Mammary epithelial cell (primary cell): ENCODE measurements around the gene CAGE1.

Experiments used
- CTCF ChIP-seq, 2 donors: IDR thresholded peaks in 1 of 2; conservative IDR thresholded peaks in 1 of 2; 2 replicates each; pipeline ENCODE4 v1.5.1; 2011 to 2012; ENCODE audit warnings: inconsistent platforms in 2 of 2, low read length in 2 of 2, mild to moderate bottlenecking in 2 of 2, control low read depth in 1 of 2, low read depth in 1 of 2; ENCODE audit not compliant: insufficient read depth in 1 of 2; ENCODE audit errors: extremely low read depth in 1 of 2
- EZH2 ChIP-seq: IDR thresholded peaks from 2 replicates; pipeline ENCODE4 v1.6.1; 2012; ENCODE audit warnings: low read length, inconsistent platforms, borderline replicate concordance

DNA sequence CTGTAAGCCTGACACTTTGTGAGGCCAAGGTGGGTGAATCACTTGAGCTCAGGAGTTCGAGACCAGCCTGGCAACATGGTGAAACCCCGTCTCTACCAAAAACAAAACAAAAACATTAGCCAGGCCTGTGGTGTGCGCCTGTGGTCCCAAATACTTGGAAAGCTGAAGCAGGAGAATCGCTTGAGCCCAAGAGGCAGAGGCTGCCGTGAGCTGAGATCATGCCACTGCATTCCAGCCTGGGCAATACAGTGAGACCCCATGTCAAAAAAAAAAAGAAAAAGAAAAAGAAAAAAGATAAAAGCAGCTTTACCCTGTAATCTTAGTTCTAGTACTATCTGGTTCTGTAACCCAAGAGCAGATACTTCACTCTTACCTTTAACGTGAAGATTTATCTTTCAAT, 104.1 kb downstream of the CAGE1 start:
- no peak for TF ChIP-seq CTCF (conservative IDR thresholded peaks at IDR 0.05 in 1 of 2, IDR thresholded peaks at IDR 0.05 in 1 of 2; ENCODE audit: extremely low read depth in 1 of 2, insufficient read depth in 1 of 2, low read depth in 1 of 2, low read length in 2 of 2)
- TF ChIP-seq EZH2 = no peak
